ENCODE measurements around the gene IKBKG. TPM values are rescaled to one million over a fixed set of nuclear protein-coding genes. Genes with fewer than 3 reads are reported as not detected.

Gene IKBKG
- total RNA-seq, 1 experiment from 2014 or later = 24.0 TPM

- no TSS peak for BruUV-seq (replicated peaks)
- POLR2A ChIA-PET = no interaction called here
Measured at GRCh38 chrX:154592505-154592904, 45.1 kb downstream of the IKBKG start.

DNA sequence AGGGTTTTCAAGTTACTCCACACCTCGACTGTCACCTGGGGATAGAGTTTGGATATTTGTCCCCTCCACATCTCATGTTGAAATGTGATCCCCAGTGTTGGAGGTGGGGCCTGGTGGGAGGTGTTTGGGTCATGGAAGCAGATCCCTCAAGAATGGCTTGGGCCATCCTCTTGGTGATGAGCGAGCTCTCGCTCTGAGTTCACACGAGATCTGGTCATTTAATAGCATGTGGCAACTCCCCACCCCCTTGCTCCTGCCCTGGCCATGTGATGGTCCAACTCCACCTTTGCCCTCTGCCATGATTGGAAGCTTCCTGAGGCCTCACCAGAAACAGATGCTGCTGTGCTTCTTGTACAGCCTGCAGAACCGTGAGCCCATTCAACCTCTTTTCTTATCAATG is 45.8 kb downstream of the IKBKG start:
- Histone ChIP-seq H3K27me3 (ENCODE audit: insufficient read depth, low read length) (no peaks in the 10 kb centered on the region), H3K4me3 (replicated peaks in 1 of 2; ENCODE audit: low read depth in 1 of 2, low read length in 2 of 2) (no peak overlapping the region), H3K4me2 (ENCODE audit: low read length) (no peak overlapping the region), H4K20me1 (ENCODE audit: insufficient read depth) (no peaks in the 10 kb centered on the region), H2AFZ (ENCODE audit: low read depth, low read length, poor library complexity, severe bottlenecking) (no peak overlapping the region), H3K27ac (ENCODE audit: low read depth, low read length) (no peak overlapping the region), H3K9me3 (ENCODE audit: control insufficient read depth in 1 of 2, insufficient read depth in 1 of 2, low read depth in 1 of 2, low read length in 2 of 2) (no peaks in the 10 kb centered on the region), H3K36me3 (ENCODE audit: control insufficient read depth in 1 of 2, insufficient read depth in 2 of 2, low read length in 2 of 2) (no peaks in the 10 kb centered on the region), H3K79me2 (ENCODE audit: insufficient read depth, low read length) (no peaks in the 10 kb centered on the region), H3K4me1 (ENCODE audit: control insufficient read depth in 1 of 2, insufficient read depth in 2 of 2, low read length in 2 of 2) (peaks cover 6 to 11% of the 10 kb centered on the region in 2 experiments; a peak in 3 of 4 replicates), H3K9me2 (ENCODE audit: insufficient read depth) (no peaks in the 10 kb centered on the region), H3K9ac (ENCODE audit: low read length) (no peak overlapping the region)
- intact Hi-C loops (cut with micrococcal nuclease) = no loop called here
- CTCF ChIA-PET = no interaction called here
- ATAC-seq = no peak
- no peak for DNase-seq (ENCODE audit: low read depth, low spot score)
- RAD21 ChIA-PET (ENCODE audit: low non-redundant PET in 1 of 2, low total read pairs in 2 of 2, uncharacterized antibody in 2 of 2, unreplicated experiment in 2 of 2) = no interaction called here
- TF ChIP-seq SIN3A (IDR thresholded peaks at IDR 0.05; ENCODE audit: low read depth) (no peak), TCF7L2 (IDR thresholded peaks at IDR 0.05; ENCODE audit: borderline replicate concordance, extremely low read depth, insufficient read depth, insufficient read length) (no peak), CTCF (IDR thresholded peaks at IDR 0.05 in 2 of 3, conservative IDR thresholded peaks at IDR 0.05 in 1 of 3; ENCODE audit: borderline replicate concordance in 1 of 3, insufficient read depth in 1 of 3, low read depth in 2 of 3, low read length in 2 of 3) (no peak), EZH2 (IDR thresholded peaks at IDR 0.05) (no peak)
- TF ChIP-seq, protein P1, sequence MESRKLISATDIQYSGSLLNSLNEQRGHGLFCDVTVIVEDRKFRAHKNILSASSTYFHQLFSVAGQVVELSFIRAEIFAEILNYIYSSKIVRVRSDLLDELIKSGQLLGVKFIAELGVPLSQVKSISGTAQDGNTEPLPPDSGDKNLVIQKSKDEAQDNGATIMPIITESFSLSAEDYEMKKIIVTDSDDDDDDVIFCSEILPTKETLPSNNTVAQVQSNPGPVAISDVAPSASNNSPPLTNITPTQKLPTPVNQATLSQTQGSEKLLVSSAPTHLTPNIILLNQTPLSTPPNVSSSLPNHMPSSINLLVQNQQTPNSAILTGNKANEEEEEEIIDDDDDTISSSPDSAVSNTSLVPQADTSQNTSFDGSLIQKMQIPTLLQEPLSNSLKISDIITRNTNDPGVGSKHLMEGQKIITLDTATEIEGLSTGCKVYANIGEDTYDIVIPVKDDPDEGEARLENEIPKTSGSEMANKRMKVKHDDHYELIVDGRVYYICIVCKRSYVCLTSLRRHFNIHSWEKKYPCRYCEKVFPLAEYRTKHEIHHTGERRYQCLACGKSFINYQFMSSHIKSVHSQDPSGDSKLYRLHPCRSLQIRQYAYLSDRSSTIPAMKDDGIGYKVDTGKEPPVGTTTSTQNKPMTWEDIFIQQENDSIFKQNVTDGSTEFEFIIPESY (IDR thresholded peaks at IDR 0.05; ENCODE audit: extremely low read depth, insufficient replicate concordance, low read length) = no peak
- no TSS peak for BruUV-seq (replicated peaks)
- POLR2A ChIA-PET = no interaction called here

More at GRCh38 chrX:154592505-154592904, 45.1 kb downstream of the IKBKG start:
- CTCF ChIA-PET = no interaction called here
- H3K9ac ChIP-seq (ENCODE audit: low read length) = no peak overlapping the region
- intact Hi-C loops (cut with micrococcal nuclease) = no loop called here
- H3K4me1 ChIP-seq (ENCODE audit: control insufficient read depth in 1 of 2, insufficient read depth in 2 of 2, low read length in 2 of 2) = peaks cover 6 to 11% of the 10 kb centered on the region in 2 experiments; a peak in 3 of 4 replicates
- no peak overlapping the region for H3K4me3 ChIP-seq (replicated peaks in 1 of 2; ENCODE audit: low read depth in 1 of 2, low read length in 2 of 2)
- no peak overlapping the region for H2AFZ ChIP-seq (ENCODE audit: low read depth, low read length, poor library complexity, severe bottlenecking)
- H4K20me1 ChIP-seq (ENCODE audit: insufficient read depth) = no peaks in the 10 kb centered on the region
- RAD21 ChIA-PET (ENCODE audit: low non-redundant PET in 1 of 2, low total read pairs in 2 of 2, uncharacterized antibody in 2 of 2, unreplicated experiment in 2 of 2) = no interaction called here
- DNase-seq (ENCODE audit: low read depth, low spot score) = no peak
- no peaks in the 10 kb centered on the region for H3K36me3 ChIP-seq (ENCODE audit: control insufficient read depth in 1 of 2, insufficient read depth in 2 of 2, low read length in 2 of 2)
- H3K79me2 ChIP-seq (ENCODE audit: insufficient read depth, low read length) = no peaks in the 10 kb centered on the region
- no peaks in the 10 kb centered on the region for H3K9me3 ChIP-seq (ENCODE audit: control insufficient read depth in 1 of 2, insufficient read depth in 1 of 2, low read depth in 1 of 2, low read length in 2 of 2)
- no peaks in the 10 kb centered on the region for H3K27me3 ChIP-seq (ENCODE audit: insufficient read depth, low read length)
- TF ChIP-seq ATF3 (IDR thresholded peaks at IDR 0.05) (no peak), EGR1 (IDR thresholded peaks at IDR 0.05; ENCODE audit: low read depth) (no peak), SP1 (IDR thresholded peaks at IDR 0.05; ENCODE audit: low read depth) (no peak), ZNF274 (IDR thresholded peaks at IDR 0.05; ENCODE audit: low read depth, low read length) (no peak)
- H3K27ac ChIP-seq (ENCODE audit: low read depth, low read length) = no peak overlapping the region
- no peak for ATAC-seq
- no peaks in the 10 kb centered on the region for H3K9me2 ChIP-seq (ENCODE audit: insufficient read depth)
- H3K4me2 ChIP-seq (ENCODE audit: low read length) = no peak overlapping the region

Measured in HCT116 (cell line).